Right lobe of liver (tissue), 4 donors: ENCODE results near the gene ANKRD11.
"Not testable (repeated sequence)": the region's sequence is repeated elsewhere in the genome, so short reads cannot be mapped to it uniquely, and the experiment has no call there.

Source experiments
- CTCF ChIP-seq, 4 donors: fragments of 200-600 bp in 3 of 4; fragments of 450-650 bp in 1 of 4; IDR thresholded peaks; one replicate each; pipeline versions ENCODE4 v1.5.1 to v1.8.0; 2016 to 2022; ENCODE audit warnings: antibody characterized with exemption in 4 of 4, mild to moderate bottlenecking in 2 of 4
- POLR2A ChIP-seq: fragments of 450-650 bp; IDR thresholded peaks from one replicate; pipeline ENCODE4 v1.6.1; 2017; ENCODE audit warnings: antibody characterized with exemption, mild to moderate bottlenecking
- donor health status: DM: no; HTN: no; CAD: no.
- donor health status: DM: no; HTN: no; CAD: no.
- donor health status: DM: no; HTN: yes; CAD: no.

GRCh38 chr16:89247734-89248075 lies 242.7 kb downstream of the ANKRD11 start:
- peak; percentile 12 for TF ChIP-seq POLR2A
- not testable (repeated sequence) for TF ChIP-seq CTCF (IDR thresholded peaks at IDR 0.05)
